ENCODE data around the gene PUSL1.
A peak's percentile ranks its signal among the peaks of the same experiment; 100 is the strongest.

The PUSL1 gene

DNA sequence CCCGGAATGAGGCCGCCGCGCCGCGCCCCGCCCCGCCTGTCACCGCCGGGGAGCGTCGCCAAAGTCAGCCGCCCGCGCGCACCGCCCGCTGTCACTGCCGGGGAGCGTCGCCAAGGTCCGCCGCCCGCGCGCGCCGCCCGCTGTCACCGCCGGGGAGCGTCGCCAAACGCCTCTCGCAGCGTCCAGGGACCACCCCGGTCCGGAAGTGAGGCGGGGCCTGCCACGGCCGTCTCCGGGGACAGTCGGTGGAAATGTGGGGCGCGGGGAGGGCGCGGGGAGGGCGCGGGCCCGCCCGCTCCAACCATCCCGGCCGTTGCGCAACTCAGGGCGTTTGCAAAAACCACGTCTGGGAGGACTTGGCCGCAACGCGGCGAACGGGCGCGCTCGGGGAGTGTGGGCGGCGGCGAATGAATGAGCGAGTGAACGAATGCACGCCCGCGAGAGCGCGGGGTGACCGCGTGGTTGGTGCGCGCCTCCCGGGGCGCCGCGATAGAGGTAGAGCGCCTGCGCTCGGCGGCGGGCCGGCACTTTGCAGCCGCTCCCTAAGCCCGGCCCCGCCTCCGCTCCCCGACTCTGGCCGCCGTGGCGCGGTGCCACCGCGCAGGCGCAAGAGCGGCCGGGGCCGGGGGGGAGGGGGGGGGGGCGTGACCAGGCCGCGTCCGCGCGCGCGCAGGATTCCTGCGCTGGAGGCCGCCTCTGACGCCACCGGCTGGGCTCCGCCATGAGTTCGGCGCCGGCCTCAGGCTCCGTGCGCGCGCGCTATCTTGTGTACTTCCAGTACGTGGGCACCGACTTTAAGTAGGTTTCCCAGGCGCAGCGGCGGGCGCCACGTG lies at the start of gene PUSL1, which contains the start of gene ACAP3 (continued):
- TF ChIP-seq, protein P1, sequence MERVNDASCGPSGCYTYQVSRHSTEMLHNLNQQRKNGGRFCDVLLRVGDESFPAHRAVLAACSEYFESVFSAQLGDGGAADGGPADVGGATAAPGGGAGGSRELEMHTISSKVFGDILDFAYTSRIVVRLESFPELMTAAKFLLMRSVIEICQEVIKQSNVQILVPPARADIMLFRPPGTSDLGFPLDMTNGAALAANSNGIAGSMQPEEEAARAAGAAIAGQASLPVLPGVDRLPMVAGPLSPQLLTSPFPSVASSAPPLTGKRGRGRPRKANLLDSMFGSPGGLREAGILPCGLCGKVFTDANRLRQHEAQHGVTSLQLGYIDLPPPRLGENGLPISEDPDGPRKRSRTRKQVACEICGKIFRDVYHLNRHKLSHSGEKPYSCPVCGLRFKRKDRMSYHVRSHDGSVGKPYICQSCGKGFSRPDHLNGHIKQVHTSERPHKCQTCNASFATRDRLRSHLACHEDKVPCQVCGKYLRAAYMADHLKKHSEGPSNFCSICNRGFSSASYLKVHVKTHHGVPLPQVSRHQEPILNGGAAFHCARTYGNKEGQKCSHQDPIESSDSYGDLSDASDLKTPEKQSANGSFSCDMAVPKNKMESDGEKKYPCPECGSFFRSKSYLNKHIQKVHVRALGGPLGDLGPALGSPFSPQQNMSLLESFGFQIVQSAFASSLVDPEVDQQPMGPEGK (tag by site-specific recombination; IDR thresholded peaks at IDR 0.05): peak; percentile 99
- TF ChIP-seq, protein P2, sequence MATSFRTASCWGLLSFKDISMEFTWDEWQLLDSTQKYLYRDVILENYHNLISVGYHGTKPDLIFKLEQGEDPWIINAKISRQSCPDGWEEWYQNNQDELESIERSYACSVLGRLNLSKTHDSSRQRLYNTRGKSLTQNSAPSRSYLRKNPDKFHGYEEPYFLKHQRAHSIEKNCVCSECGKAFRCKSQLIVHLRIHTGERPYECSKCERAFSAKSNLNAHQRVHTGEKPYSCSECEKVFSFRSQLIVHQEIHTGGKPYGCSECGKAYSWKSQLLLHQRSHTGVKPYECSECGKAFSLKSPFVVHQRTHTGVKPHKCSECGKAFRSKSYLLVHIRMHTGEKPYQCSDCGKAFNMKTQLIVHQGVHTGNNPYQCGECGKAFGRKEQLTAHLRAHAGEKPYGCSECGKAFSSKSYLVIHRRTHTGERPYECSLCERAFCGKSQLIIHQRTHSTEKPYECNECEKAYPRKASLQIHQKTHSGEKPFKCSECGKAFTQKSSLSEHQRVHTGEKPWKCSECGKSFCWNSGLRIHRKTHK (tag by site-specific recombination; IDR thresholded peaks at IDR 0.05): no peak
- TF ChIP-seq ZNF335 (tag by site-specific recombination; conservative IDR thresholded peaks at IDR 0.05) (peak; percentile 72), ZNF600 (tag by site-specific recombination; IDR thresholded peaks at IDR 0.05) (no peak; the same call in 1 of the 2 replicates), ZNF112 (tag by site-specific recombination; IDR thresholded peaks at IDR 0.05) (no peak), ZNF837 (tag by site-specific recombination; IDR thresholded peaks at IDR 0.05) (0 out of 2 replicates have a peak, but pooled peaks have one; percentile 17), ZNF514 (tag by site-specific recombination; IDR thresholded peaks at IDR 0.05) (no peak), ZNF596 (tag by site-specific recombination; IDR thresholded peaks at IDR 0.05) (no peak), ZNF391 (tag by site-specific recombination; IDR thresholded peaks at IDR 0.05; ENCODE audit: borderline replicate concordance, low read depth) (peak; percentile 80; the same call in 1 of the 2 replicates), ZNF423 (tag by site-specific recombination; IDR thresholded peaks at IDR 0.05) (peak; percentile 96), KLF1 (tag by site-specific recombination; IDR thresholded peaks at IDR 0.05) (peak; percentile 94), FEZF1 (tag by site-specific recombination; IDR thresholded peaks at IDR 0.05) (peak; percentile 6; the same call in 1 of the 2 replicates), SP3 (tag by site-specific recombination; IDR thresholded peaks at IDR 0.05) (peak; percentile 76), SP2 (tag by site-specific recombination; IDR thresholded peaks at IDR 0.05) (peak; percentile 67), GLI2 (tag by site-specific recombination; IDR thresholded peaks at IDR 0.05; ENCODE audit: borderline replicate concordance, low read depth) (no peak), ZNF610 (tag by site-specific recombination; IDR thresholded peaks at IDR 0.05; ENCODE audit: borderline replicate concordance) (peak; percentile 67), ZNF843 (tag by site-specific recombination; IDR thresholded peaks at IDR 0.05) (peak; percentile 62; the same call in 1 of the 2 replicates), ZNF121 (tag by site-specific recombination; IDR thresholded peaks at IDR 0.05) (0 out of 2 replicates have a peak, but pooled peaks have one; percentile 40), ZFHX2 (tag by site-specific recombination; conservative IDR thresholded peaks at IDR 0.05) (peak; percentile 75), ZEB2 (tag by site-specific recombination; IDR thresholded peaks at IDR 0.05) (peak; percentile 98), ZNF426 (tag by site-specific recombination; IDR thresholded peaks at IDR 0.05) (no peak)
- TF ChIP-seq, protein P3, sequence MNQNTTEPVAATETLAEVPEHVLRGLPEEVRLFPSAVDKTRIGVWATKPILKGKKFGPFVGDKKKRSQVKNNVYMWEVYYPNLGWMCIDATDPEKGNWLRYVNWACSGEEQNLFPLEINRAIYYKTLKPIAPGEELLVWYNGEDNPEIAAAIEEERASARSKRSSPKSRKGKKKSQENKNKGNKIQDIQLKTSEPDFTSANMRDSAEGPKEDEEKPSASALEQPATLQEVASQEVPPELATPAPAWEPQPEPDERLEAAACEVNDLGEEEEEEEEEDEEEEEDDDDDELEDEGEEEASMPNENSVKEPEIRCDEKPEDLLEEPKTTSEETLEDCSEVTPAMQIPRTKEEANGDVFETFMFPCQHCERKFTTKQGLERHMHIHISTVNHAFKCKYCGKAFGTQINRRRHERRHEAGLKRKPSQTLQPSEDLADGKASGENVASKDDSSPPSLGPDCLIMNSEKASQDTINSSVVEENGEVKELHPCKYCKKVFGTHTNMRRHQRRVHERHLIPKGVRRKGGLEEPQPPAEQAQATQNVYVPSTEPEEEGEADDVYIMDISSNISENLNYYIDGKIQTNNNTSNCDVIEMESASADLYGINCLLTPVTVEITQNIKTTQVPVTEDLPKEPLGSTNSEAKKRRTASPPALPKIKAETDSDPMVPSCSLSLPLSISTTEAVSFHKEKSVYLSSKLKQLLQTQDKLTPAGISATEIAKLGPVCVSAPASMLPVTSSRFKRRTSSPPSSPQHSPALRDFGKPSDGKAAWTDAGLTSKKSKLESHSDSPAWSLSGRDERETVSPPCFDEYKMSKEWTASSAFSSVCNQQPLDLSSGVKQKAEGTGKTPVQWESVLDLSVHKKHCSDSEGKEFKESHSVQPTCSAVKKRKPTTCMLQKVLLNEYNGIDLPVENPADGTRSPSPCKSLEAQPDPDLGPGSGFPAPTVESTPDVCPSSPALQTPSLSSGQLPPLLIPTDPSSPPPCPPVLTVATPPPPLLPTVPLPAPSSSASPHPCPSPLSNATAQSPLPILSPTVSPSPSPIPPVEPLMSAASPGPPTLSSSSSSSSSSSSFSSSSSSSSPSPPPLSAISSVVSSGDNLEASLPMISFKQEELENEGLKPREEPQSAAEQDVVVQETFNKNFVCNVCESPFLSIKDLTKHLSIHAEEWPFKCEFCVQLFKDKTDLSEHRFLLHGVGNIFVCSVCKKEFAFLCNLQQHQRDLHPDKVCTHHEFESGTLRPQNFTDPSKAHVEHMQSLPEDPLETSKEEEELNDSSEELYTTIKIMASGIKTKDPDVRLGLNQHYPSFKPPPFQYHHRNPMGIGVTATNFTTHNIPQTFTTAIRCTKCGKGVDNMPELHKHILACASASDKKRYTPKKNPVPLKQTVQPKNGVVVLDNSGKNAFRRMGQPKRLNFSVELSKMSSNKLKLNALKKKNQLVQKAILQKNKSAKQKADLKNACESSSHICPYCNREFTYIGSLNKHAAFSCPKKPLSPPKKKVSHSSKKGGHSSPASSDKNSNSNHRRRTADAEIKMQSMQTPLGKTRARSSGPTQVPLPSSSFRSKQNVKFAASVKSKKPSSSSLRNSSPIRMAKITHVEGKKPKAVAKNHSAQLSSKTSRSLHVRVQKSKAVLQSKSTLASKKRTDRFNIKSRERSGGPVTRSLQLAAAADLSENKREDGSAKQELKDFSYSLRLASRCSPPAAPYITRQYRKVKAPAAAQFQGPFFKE (tag by site-specific recombination; IDR thresholded peaks at IDR 0.05; ENCODE audit: borderline replicate concordance): no peak
- TF ChIP-seq, protein P4, sequence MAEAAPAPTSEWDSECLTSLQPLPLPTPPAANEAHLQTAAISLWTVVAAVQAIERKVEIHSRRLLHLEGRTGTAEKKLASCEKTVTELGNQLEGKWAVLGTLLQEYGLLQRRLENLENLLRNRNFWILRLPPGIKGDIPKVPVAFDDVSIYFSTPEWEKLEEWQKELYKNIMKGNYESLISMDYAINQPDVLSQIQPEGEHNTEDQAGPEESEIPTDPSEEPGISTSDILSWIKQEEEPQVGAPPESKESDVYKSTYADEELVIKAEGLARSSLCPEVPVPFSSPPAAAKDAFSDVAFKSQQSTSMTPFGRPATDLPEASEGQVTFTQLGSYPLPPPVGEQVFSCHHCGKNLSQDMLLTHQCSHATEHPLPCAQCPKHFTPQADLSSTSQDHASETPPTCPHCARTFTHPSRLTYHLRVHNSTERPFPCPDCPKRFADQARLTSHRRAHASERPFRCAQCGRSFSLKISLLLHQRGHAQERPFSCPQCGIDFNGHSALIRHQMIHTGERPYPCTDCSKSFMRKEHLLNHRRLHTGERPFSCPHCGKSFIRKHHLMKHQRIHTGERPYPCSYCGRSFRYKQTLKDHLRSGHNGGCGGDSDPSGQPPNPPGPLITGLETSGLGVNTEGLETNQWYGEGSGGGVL (tag by site-specific recombination; IDR thresholded peaks at IDR 0.05): peak; percentile 81
- TF ChIP-seq, protein P5, sequence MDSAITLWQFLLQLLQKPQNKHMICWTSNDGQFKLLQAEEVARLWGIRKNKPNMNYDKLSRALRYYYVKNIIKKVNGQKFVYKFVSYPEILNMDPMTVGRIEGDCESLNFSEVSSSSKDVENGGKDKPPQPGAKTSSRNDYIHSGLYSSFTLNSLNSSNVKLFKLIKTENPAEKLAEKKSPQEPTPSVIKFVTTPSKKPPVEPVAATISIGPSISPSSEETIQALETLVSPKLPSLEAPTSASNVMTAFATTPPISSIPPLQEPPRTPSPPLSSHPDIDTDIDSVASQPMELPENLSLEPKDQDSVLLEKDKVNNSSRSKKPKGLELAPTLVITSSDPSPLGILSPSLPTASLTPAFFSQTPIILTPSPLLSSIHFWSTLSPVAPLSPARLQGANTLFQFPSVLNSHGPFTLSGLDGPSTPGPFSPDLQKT (IDR thresholded peaks at IDR 0.05; ENCODE audit: borderline replicate concordance, low read depth, low read length): peak; percentile 25; the same call in 1 of the 2 replicates
- TF ChIP-seq, protein P6, sequence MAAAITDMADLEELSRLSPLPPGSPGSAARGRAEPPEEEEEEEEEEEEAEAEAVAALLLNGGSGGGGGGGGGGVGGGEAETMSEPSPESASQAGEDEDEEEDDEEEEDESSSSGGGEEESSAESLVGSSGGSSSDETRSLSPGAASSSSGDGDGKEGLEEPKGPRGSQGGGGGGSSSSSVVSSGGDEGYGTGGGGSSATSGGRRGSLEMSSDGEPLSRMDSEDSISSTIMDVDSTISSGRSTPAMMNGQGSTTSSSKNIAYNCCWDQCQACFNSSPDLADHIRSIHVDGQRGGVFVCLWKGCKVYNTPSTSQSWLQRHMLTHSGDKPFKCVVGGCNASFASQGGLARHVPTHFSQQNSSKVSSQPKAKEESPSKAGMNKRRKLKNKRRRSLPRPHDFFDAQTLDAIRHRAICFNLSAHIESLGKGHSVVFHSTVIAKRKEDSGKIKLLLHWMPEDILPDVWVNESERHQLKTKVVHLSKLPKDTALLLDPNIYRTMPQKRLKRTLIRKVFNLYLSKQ (tag by site-specific recombination; IDR thresholded peaks at IDR 0.05; ENCODE audit: borderline replicate concordance): no peak

All from HEK293 (cell line).